HEK293 (cell line): ENCODE measurements around the gene CNDP2.
A peak's percentile ranks its signal among the peaks of the same experiment; 100 is the strongest.
"Not testable (repeated sequence)": the region's sequence is repeated elsewhere in the genome, so short reads cannot be mapped to it uniquely, and the experiment has no call there.

Experiments used
- CTCF ChIA-PET: fragments of 350-600 bp; formaldehyde crosslinking; extraction: SDS; loops from one replicate; lab custom pipeline; 2021; ENCODE audit warnings: antibody characterized with exemption; lab: Yijun Ruan, JAX
- POLR2A ChIA-PET: fragments of 300-600 bp; formaldehyde crosslinking; extraction: SDS; loops from one replicate; lab custom pipeline; 2020; ENCODE audit warnings: antibody characterized with exemption, inconsistent platforms; lab: Yijun Ruan, JAX
- H3K27ac ChIP-seq: fragments of 200-500 bp; sonication (Bioruptor generic); 2 replicates; pipeline ENCODE4 v1.5.1; 2014; ENCODE audit warnings: low read depth, low read length, control low read depth, inconsistent platforms; ENCODE audit errors: extremely low read depth
- H3K36me3 ChIP-seq, 2 experiments: fragments of 200-500 bp in 1 of 2; sonication (Bioruptor generic) in 1 of 2; 1 replicate in 1 of 2; 2 replicates in 1 of 2; pipeline ENCODE4 v1.5.1; 2014 to 2017; ENCODE audit warnings: inconsistent platforms in 2 of 2, low read length in 2 of 2; ENCODE audit not compliant: control insufficient read depth in 2 of 2, insufficient read depth in 1 of 2
- H3K4me1 ChIP-seq: fragments of 200-500 bp; sonication (Bioruptor generic); 2 replicates; pipeline ENCODE4 v1.5.1; 2014; ENCODE audit warnings: mild to moderate bottlenecking, low read length, inconsistent platforms; ENCODE audit not compliant: control insufficient read depth, insufficient read depth
- H3K4me3 ChIP-seq: 2 replicates; pipeline ENCODE4 v1.5.1; 2011; ENCODE audit warnings: low read depth, mild to moderate bottlenecking, control low read depth, low read length, moderate library complexity
- H3K9me3 ChIP-seq: fragments of 200-500 bp; sonication (Bioruptor generic); 2 replicates; pipeline ENCODE4 v1.5.1; 2014; ENCODE audit warnings: low read depth, low read length, inconsistent platforms; ENCODE audit not compliant: control insufficient read depth, insufficient read depth
- ELK4 ChIP-seq: IDR thresholded peaks from 2 replicates; pipeline ENCODE4 v1.6.1; 2011; ENCODE audit warnings: mild to moderate bottlenecking, low read depth, low read length, borderline replicate concordance
- GFI1B ChIP-seq: fragments of 450-650 bp; formaldehyde crosslinking; IDR thresholded peaks from 2 replicates; pipeline ENCODE4 v1.5.1; 2016; ENCODE audit warnings: missing biosample characterization, missing genetic modification characterization
- HOXA7 ChIP-seq: sonication (generic); formaldehyde crosslinking; IDR thresholded peaks from 2 replicates; pipeline ENCODE4 v1.8.1; 2022; ENCODE audit warnings: missing genetic modification reagents, borderline replicate concordance
- KLF9 ChIP-seq: fragments of 450-650 bp; formaldehyde crosslinking; IDR thresholded peaks from 2 replicates; pipeline ENCODE4 v1.5.1; 2016; ENCODE audit warnings: missing biosample characterization, missing genetic modification characterization, low read depth
- MYNN ChIP-seq: fragments of 450-650 bp; formaldehyde crosslinking; IDR thresholded peaks from 2 replicates; pipeline ENCODE4 v1.5.1; 2016; ENCODE audit warnings: missing biosample characterization, missing genetic modification characterization, borderline replicate concordance
- OVOL3 ChIP-seq: fragments of 450-650 bp; formaldehyde crosslinking; IDR thresholded peaks from 2 replicates; pipeline ENCODE4 v1.5.1; 2016; ENCODE audit warnings: missing biosample characterization, missing genetic modification characterization
- PRDM4 ChIP-seq: fragments of 450-650 bp; formaldehyde crosslinking; IDR thresholded peaks from 2 replicates; pipeline ENCODE4 v1.5.1; 2017; ENCODE audit warnings: missing biosample characterization, missing genetic modification characterization
- REPIN1 ChIP-seq: fragments of 450-650 bp; formaldehyde crosslinking; IDR thresholded peaks from 2 replicates; pipeline ENCODE4 v1.5.1; 2017; ENCODE audit warnings: missing biosample characterization, missing genetic modification characterization, low read depth
- SP3 ChIP-seq: fragments of 450-650 bp; formaldehyde crosslinking; IDR thresholded peaks from 2 replicates; pipeline ENCODE4 v1.5.1; 2016; ENCODE audit warnings: missing biosample characterization, missing genetic modification characterization
- ZBTB48 ChIP-seq: fragments of 450-650 bp; formaldehyde crosslinking; IDR thresholded peaks from 2 replicates; pipeline ENCODE4 v1.5.1; 2016; ENCODE audit warnings: missing biosample characterization, missing genetic modification characterization
- ZNF112 ChIP-seq: fragments of 450-650 bp; formaldehyde crosslinking; IDR thresholded peaks from 2 replicates; pipeline ENCODE4 v1.5.0; 2017; ENCODE audit warnings: missing biosample characterization, missing genetic modification characterization
- ZNF169 ChIP-seq: fragments of 450-650 bp; formaldehyde crosslinking; IDR thresholded peaks from 2 replicates; pipeline ENCODE4 v1.5.1; 2016; ENCODE audit warnings: missing biosample characterization, missing genetic modification characterization
- ZNF184 ChIP-seq: fragments of 450-650 bp; IDR thresholded peaks from 2 replicates; pipeline ENCODE4 v1.5.1; 2018; ENCODE audit warnings: missing biosample characterization, mild to moderate bottlenecking, missing genetic modification characterization
- ZNF280C ChIP-seq: fragments of 450-650 bp; formaldehyde crosslinking; IDR thresholded peaks from 2 replicates; pipeline ENCODE4 v1.5.1; 2016; ENCODE audit warnings: missing biosample characterization, missing genetic modification characterization
- ZNF391 ChIP-seq: fragments of 450-650 bp; formaldehyde crosslinking; IDR thresholded peaks from 2 replicates; pipeline ENCODE4 v1.5.1; 2016; ENCODE audit warnings: low read depth, missing biosample characterization, missing genetic modification characterization, borderline replicate concordance
- ZNF404 ChIP-seq: fragments of 450-650 bp; formaldehyde crosslinking; IDR thresholded peaks from 2 replicates; pipeline ENCODE4 v1.5.1; 2017; ENCODE audit warnings: missing biosample characterization, missing genetic modification characterization
- ZNF521 ChIP-seq: fragments of 450-650 bp; formaldehyde crosslinking; IDR thresholded peaks from 2 replicates; pipeline ENCODE4 v1.5.1; 2017; ENCODE audit warnings: missing biosample characterization, mild to moderate bottlenecking, missing genetic modification characterization
- ZNF585B ChIP-seq: fragments of 450-650 bp; formaldehyde crosslinking; IDR thresholded peaks from 2 replicates; pipeline ENCODE4 v1.5.1; 2016; ENCODE audit warnings: missing biosample characterization, missing genetic modification characterization
- ZNF600 ChIP-seq: fragments of 450-650 bp; formaldehyde crosslinking; IDR thresholded peaks from 2 replicates; pipeline ENCODE4 v1.5.1; 2016; ENCODE audit warnings: missing biosample characterization, missing genetic modification characterization
- ZNF677 ChIP-seq: fragments of 450-650 bp; IDR thresholded peaks from 2 replicates; pipeline ENCODE4 v1.5.0; 2018; ENCODE audit warnings: missing biosample characterization, mild to moderate bottlenecking, missing genetic modification characterization, moderate library complexity
- ZNF76 ChIP-seq: fragments of 450-650 bp; formaldehyde crosslinking; IDR thresholded peaks from 2 replicates; pipeline ENCODE4; 2016; ENCODE audit warnings: low read depth, missing biosample characterization, missing genetic modification characterization, borderline replicate concordance
- ZNF777 ChIP-seq: fragments of 450-650 bp; formaldehyde crosslinking; IDR thresholded peaks from 2 replicates; pipeline ENCODE4 v1.5.1; 2017; ENCODE audit warnings: missing biosample characterization, missing genetic modification characterization, borderline replicate concordance
- ZNF791 ChIP-seq: fragments of 450-650 bp; formaldehyde crosslinking; IDR thresholded peaks from 2 replicates; pipeline ENCODE4 v1.5.1; 2016; ENCODE audit warnings: missing biosample characterization, missing genetic modification characterization
- TF ChIP-seq, protein P1 (sequence below): fragments of 450-650 bp; formaldehyde crosslinking; IDR thresholded peaks from 2 replicates; pipeline ENCODE4 v1.5.1; 2016; ENCODE audit warnings: missing biosample characterization, missing genetic modification characterization, low read depth

Gene CNDP2

DNA sequence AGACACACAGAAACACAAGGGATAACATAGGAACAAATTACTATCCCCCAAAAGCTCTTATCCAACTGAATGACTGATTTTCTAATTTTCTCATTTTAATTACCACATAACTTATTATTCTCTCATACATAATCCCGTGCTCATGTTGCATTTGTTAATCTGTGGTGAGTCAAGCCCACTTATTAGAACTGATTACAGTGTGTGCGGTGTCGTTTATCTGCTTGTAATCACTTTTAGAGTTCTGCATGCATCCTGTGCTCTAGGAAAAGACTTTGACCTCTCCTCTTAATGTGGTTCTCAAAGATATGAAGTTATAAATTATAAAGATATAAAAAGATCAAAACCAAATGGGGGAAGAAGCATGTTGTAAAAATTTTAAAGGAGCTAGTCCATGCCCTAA is 67.8 kb downstream of the CNDP2 start (continued):
- no peak for TF ChIP-seq ZNF677 (tag by site-specific recombination)
- no peak for TF ChIP-seq REPIN1 (tag by site-specific recombination)
- no peak for TF ChIP-seq OVOL3
- no peak for TF ChIP-seq MYNN (tag by site-specific recombination)
- no peak for TF ChIP-seq SP3 (tag by site-specific recombination)
- no peak for TF ChIP-seq ELK4
- no peak for TF ChIP-seq PRDM4 (tag by site-specific recombination)
- no peak for TF ChIP-seq ZNF521

DNA sequence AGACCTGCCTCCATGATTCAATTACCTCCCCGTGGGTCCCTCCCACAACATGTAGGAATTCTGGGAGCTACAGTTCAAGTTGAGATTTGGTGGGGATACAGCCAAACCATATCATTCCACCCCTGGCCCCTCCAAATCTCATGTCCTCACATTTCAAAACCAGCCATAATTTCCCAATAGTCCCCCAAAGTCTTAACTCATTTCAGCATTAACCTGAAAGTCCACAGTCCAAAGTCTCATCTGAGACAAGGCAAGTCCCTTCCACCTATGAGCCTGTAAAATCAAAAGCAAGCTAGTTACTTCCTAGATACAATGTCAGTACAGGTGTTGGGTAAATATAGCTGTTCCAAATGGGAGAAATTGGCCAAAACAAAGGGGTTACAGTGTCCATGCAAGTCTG is 69.0 kb downstream of the CNDP2 start:
- H3K27ac ChIP-seq, H3K9me3 ChIP-seq, POLR2A ChIA-PET, H3K4me3 ChIP-seq, H3K36me3 ChIP-seq, H3K4me1 ChIP-seq: not testable (repeated sequence)
- CTCF ChIA-PET = interaction anchor here (0.8 to 1.7 kb wide), 2 partner anchors 12 to 13 kb away, joined by 3 to 13 read pairs; no protein-coding TSS in a partner anchor

GRCh38 chr18:74565993-74566392 is 69.8 kb downstream of the CNDP2 start:
- H3K9me3 ChIP-seq, H3K4me3 ChIP-seq, H3K27ac ChIP-seq, H3K4me1 ChIP-seq, H3K36me3 ChIP-seq, POLR2A ChIA-PET: not testable (repeated sequence)
- CTCF ChIA-PET = interaction anchor here (0.6 to 0.8 kb wide), 2 partner anchors 13 to 371 kb away, joined by 3 to 4 read pairs; no protein-coding TSS in a partner anchor
- peak; percentile 90 for TF ChIP-seq ZNF585B (tag by site-specific recombination)

GRCh38 chr18:74567822-74568221 is 71.7 kb downstream of the CNDP2 start:
- POLR2A ChIA-PET = interaction anchor here (0.6 kb wide), 1 partner anchor 416 kb away, joined by 3 read pairs; no protein-coding TSS in a partner anchor
- no peak overlapping the region for H3K4me3 ChIP-seq
- CTCF ChIA-PET = interaction anchor here (1.0 to 2.0 kb wide), 2 partner anchors 14 to 16 kb away, joined by 3 to 9 read pairs; no protein-coding TSS in a partner anchor
- no peaks in the 10 kb centered on the region for H3K4me1 ChIP-seq
- no peak overlapping the region for H3K27ac ChIP-seq
- H3K36me3 ChIP-seq = no peaks in the 10 kb centered on the region
- H3K9me3 ChIP-seq = no peaks in the 10 kb centered on the region
- no peak for TF ChIP-seq ZNF280C
- no peak for TF ChIP-seq ZNF777
- TF ChIP-seq HOXA7 (CRISPR knock-in tag) = no peak
- no peak for TF ChIP-seq ZNF391
- no peak for TF ChIP-seq ZNF76 (tag by site-specific recombination)
- no peak for TF ChIP-seq ZNF404 (tag by site-specific recombination)
- TF ChIP-seq ZNF169 = no peak
- TF ChIP-seq GFI1B = no peak
- TF ChIP-seq ZNF600 (tag by site-specific recombination) = no peak
- TF ChIP-seq, protein P1, sequence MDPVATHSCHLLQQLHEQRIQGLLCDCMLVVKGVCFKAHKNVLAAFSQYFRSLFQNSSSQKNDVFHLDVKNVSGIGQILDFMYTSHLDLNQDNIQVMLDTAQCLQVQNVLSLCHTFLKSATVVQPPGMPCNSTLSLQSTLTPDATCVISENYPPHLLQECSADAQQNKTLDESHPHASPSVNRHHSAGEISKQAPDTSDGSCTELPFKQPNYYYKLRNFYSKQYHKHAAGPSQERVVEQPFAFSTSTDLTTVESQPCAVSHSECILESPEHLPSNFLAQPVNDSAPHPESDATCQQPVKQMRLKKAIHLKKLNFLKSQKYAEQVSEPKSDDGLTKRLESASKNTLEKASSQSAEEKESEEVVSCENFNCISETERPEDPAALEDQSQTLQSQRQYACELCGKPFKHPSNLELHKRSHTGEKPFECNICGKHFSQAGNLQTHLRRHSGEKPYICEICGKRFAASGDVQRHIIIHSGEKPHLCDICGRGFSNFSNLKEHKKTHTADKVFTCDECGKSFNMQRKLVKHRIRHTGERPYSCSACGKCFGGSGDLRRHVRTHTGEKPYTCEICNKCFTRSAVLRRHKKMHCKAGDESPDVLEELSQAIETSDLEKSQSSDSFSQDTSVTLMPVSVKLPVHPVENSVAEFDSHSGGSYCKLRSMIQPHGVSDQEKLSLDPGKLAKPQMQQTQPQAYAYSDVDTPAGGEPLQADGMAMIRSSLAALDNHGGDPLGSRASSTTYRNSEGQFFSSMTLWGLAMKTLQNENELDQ (tag by site-specific recombination) = no peak
- TF ChIP-seq ZBTB48 (tag by site-specific recombination) = no peak
- no peak for TF ChIP-seq ZNF791 (tag by site-specific recombination)
- no peak for TF ChIP-seq ZNF112 (tag by site-specific recombination)
- no peak for TF ChIP-seq ZNF184 (tag by site-specific recombination)
- TF ChIP-seq KLF9 (tag by site-specific recombination) = no peak
